Kidney (tissue), 14 donors: Measurements from ENCODE around the gene SLC25A21. TPM values are rescaled to one million over a fixed set of nuclear protein-coding genes. Genes with fewer than 3 reads are reported as not detected.
"Not testable (repeated sequence)": the region's sequence is repeated elsewhere in the genome, so short reads cannot be mapped to it uniquely, and the experiment has no call there.

Experiments used
- DNase-seq, 5 donors: peaks; one replicate each; pipeline ENCODE4 v3.0.0-alpha.2; 2013 to 2020
- FAIRE-seq: peaks from 2 replicates; lab custom pipeline; 2012; peaks lifted over from hg19 to GRCh38; lab: Jason Lieb, UNC
- H3K27ac ChIP-seq, 2 donors: one replicate each; pipeline ENCODE4 v1.7.0; 2013; ENCODE audit warnings: low read depth in 2 of 2, low read length in 2 of 2, inconsistent platforms in 1 of 2
- H3K27me3 ChIP-seq: one replicate; pipeline ENCODE4 v1.7.1; 2013; ENCODE audit warnings: low read length, inconsistent platforms; ENCODE audit not compliant: control insufficient read depth, insufficient read depth
- H3K36me3 ChIP-seq, 3 donors: one replicate each; pipeline versions ENCODE4 v1.7.0 to v1.7.1; 2013; ENCODE audit warnings: low read length in 3 of 3, control low read depth in 1 of 3, inconsistent platforms in 1 of 3; ENCODE audit not compliant: insufficient read depth in 3 of 3, control insufficient read depth in 2 of 3
- H3K4me1 ChIP-seq, 3 donors: one replicate each; pipeline versions ENCODE4 v1.7.0 to v1.7.1; 2013; ENCODE audit warnings: low read length in 3 of 3, inconsistent platforms in 1 of 3, low read depth in 1 of 3; ENCODE audit not compliant: control insufficient read depth in 2 of 3, insufficient read depth in 2 of 3
- H3K4me3 ChIP-seq, 3 donors: one replicate each; pipeline versions ENCODE4 v1.7.0 to v1.8.1; 2013; ENCODE audit warnings: low read length in 3 of 3, control low read depth in 1 of 3, inconsistent platforms in 1 of 3
- H3K9ac ChIP-seq, 3 donors: one replicate each; pipeline versions ENCODE4 v1.7.0 to v1.7.1; 2013; ENCODE audit warnings: low read length in 3 of 3, control low read depth in 1 of 3, inconsistent platforms in 1 of 3
- H3K9me3 ChIP-seq, 3 donors: one replicate each; pipeline versions ENCODE4 v1.7.0 to v1.7.1; 2013; ENCODE audit warnings: low read length in 3 of 3, control low read depth in 1 of 3, inconsistent platforms in 1 of 3; ENCODE audit not compliant: control insufficient read depth in 2 of 3, insufficient read depth in 1 of 3
- intact Hi-C: fragments of 100-400 bp; cut with DNase I; formaldehyde crosslinking; loops from one replicate; pipeline ENCODE4 v1.11.1; 2022
- polyA plus RNA-seq: library from polyadenylated mRNA; stranded (reverse); fragments of 350-450 nt; fragmentation: Illumina TruSeq; extraction: RNeasy Lipid Tissue Mini Kit (QIAGEN cat#74804); gene quantifications from one replicate; pipeline ENCODE4 v1.2.3, GENCODE V29; 2014; ENCODE audit warnings: low read depth, low replicate concordance; ENCODE audit not compliant: insufficient read depth
- total RNA-seq: library from RNA; stranded (reverse); fragmentation: NEBNext Ultra II Directional; extraction: Animal tissue kit (Norgen Biotek cat#: 25700); gene quantifications from one replicate; pipeline ENCODE4 v1.2.1, GENCODE V29; 2021
- TF ChIP-seq, protein P1 (sequence below): IDR thresholded peaks from 3 replicates; pipeline ENCODE4 v1.5.1; 2012; ENCODE audit warnings: mild to moderate bottlenecking, moderate library complexity, borderline replicate concordance; ENCODE audit not compliant: insufficient read depth; ENCODE audit errors: extremely low read depth
- donor health status: control.
- donor health status: control.
- donor health status: control.
- donor health status: control.
- donor health status: control.
- donor health status: DM: yes; HTN: yes; CAD: no.
- donor health status: Normal renal cell carcinoma (clear cell type).

SLC25A21 gene
- total and polyA plus RNA-seq, 2 donors from 2014 or later: 1.3 to 1.4 TPM

DNA sequence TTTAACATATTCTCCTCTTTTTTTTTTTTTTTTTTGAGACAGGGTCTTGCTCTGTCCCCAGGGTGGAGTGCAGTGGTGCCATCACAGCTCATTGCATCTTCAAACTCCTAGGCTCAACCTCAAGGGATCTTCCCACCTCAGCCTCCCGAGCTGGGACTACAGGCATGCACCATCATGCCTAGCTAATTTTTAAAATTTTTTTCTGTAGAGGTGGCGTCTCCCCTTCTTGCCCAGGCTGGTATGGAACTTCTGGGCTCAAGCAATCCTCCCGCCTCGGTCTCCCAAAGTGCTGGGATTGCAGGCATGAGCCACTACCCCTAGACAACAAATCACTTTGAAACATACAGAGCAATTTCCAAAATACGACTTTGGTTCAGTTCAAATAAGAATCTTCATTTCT lies 355.9 kb downstream of the SLC25A21 start:
- no peaks in the 10 kb centered on the region for H3K9me3 ChIP-seq
- TF ChIP-seq, protein P1, sequence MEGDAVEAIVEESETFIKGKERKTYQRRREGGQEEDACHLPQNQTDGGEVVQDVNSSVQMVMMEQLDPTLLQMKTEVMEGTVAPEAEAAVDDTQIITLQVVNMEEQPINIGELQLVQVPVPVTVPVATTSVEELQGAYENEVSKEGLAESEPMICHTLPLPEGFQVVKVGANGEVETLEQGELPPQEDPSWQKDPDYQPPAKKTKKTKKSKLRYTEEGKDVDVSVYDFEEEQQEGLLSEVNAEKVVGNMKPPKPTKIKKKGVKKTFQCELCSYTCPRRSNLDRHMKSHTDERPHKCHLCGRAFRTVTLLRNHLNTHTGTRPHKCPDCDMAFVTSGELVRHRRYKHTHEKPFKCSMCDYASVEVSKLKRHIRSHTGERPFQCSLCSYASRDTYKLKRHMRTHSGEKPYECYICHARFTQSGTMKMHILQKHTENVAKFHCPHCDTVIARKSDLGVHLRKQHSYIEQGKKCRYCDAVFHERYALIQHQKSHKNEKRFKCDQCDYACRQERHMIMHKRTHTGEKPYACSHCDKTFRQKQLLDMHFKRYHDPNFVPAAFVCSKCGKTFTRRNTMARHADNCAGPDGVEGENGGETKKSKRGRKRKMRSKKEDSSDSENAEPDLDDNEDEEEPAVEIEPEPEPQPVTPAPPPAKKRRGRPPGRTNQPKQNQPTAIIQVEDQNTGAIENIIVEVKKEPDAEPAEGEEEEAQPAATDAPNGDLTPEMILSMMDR: no peak
- no peaks in the 10 kb centered on the region for H3K4me1 ChIP-seq
- no peaks in the 10 kb centered on the region for H3K36me3 ChIP-seq
- H3K9ac ChIP-seq: no peak overlapping the region
- DNase-seq (no peak), FAIRE-seq (no peak)
- H3K27ac ChIP-seq: no peak overlapping the region
- no peak overlapping the region for H3K4me3 ChIP-seq
- intact Hi-C loops: no loop called here
- no peaks in the 10 kb centered on the region for H3K27me3 ChIP-seq

DNA sequence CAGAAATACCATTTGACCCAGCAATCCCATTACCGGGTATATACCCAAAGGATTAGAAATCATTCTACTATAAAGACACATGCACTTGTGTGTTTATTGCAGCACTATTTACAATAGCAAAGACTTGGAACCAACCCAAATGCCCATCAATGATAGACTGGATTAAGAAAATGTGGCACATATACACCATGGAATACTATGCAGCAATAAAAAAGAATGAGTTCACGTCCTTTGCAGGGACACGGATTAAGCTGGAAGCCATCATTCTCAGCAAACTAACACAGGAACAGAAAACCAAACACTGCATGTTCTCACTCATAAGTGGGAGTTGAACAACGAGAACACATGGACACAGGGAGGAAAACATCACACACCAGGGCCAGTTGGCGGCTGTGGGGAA lies 357.6 kb downstream of the SLC25A21 start:
- H3K9ac ChIP-seq, H3K27me3 ChIP-seq, H3K27ac ChIP-seq, H3K4me3 ChIP-seq, H3K36me3 ChIP-seq, FAIRE-seq, H3K4me1 ChIP-seq, DNase-seq, intact Hi-C loops, H3K9me3 ChIP-seq: not testable (repeated sequence)

DNA sequence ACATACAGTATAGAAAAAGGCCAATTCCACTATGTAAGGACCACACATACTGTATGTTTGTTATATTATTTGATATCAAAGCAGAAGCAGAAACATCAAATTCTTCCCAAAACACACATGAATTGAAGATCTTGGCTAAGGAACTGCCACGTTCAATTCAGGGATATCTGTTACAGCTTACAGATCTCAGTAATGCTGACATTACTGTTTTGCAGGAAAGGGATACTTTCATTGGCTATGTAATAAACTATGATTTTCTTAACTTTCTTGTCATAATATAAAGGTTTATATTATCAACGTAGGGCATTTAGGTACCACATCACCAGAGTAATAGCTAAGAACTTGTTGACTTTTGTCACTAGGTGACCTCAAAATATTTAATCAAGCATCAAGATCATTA lies 362.2 kb downstream of the SLC25A21 start:
- H3K4me1 ChIP-seq: no peaks in the 10 kb centered on the region
- intact Hi-C loops: no loop called here
- H3K9ac ChIP-seq: no peak overlapping the region
- H3K36me3 ChIP-seq: no peaks in the 10 kb centered on the region
- H3K27ac ChIP-seq: no peak overlapping the region
- TF ChIP-seq, protein P1: no peak
- no peaks in the 10 kb centered on the region for H3K27me3 ChIP-seq
- FAIRE-seq: no peak
- no peaks in the 10 kb centered on the region for H3K9me3 ChIP-seq
- H3K4me3 ChIP-seq: no peak overlapping the region
- no peak for DNase-seq

DNA sequence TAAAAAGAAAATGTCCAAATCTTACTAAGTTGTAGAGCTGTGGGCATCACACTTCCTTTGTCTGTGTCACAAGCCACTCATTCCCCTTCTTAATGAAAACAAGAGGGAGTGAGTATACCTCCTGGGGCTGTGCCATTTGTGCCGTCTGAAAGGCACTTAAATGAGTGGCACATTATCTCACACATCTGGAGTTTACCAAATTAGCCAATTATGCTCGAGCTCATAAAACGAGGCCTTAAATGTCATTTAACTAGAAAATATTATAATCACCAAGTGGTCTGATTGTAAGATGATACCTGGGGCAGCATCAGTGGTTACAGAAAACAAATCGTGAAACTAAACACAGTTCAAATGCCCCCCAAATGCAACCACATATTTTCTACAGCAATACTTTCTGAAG lies 364.7 kb downstream of the SLC25A21 start:
- Histone ChIP-seq H3K9ac (no peak overlapping the region), H3K27me3 (no peaks in the 10 kb centered on the region), H3K9me3 (no peaks in the 10 kb centered on the region), H3K36me3 (no peaks in the 10 kb centered on the region), H3K27ac (no peak overlapping the region), H3K4me3 (no peak overlapping the region), H3K4me1 (no peaks in the 10 kb centered on the region)
- no peak for FAIRE-seq
- DNase-seq: no peak
- TF ChIP-seq, protein P1: no peak
- intact Hi-C loops: no loop called here
